Mucosa of descending colon (tissue), 3 donors: ENCODE measurements around the gene ZNF569. TPM values are rescaled to one million over a fixed set of nuclear protein-coding genes. Genes with fewer than 3 reads are reported as not detected.

Experiments
- ATAC-seq: fragments of 200-7000 bp; cut with Tn5 transposase; one replicate; pipeline ENCODE4 v1.9.1; 2020; ENCODE audit warnings: mild to moderate bottlenecking, moderate library complexity
- DNase-seq, 3 donors: peaks; one replicate each; pipeline ENCODE4 v3.0.0-alpha.2; 2020
- H3K36me3 ChIP-seq: fragments of 200-600 bp; one replicate; pipeline ENCODE4 v1.8.0; 2021; ENCODE audit warnings: low read depth, mild to moderate bottlenecking
- H3K4me1 ChIP-seq: fragments of 200-600 bp; one replicate; pipeline ENCODE4 v1.8.0; 2021; ENCODE audit warnings: low read depth, mild to moderate bottlenecking
- H3K4me3 ChIP-seq: fragments of 200-600 bp; one replicate; pipeline ENCODE4 v1.8.0; 2021; ENCODE audit warnings: mild to moderate bottlenecking
- H3K9me3 ChIP-seq: fragments of 200-600 bp; one replicate; pipeline ENCODE4 v1.8.0; 2021; ENCODE audit warnings: mild to moderate bottlenecking
- intact Hi-C, 2 donors: fragments of 100-400 bp; cut with DNase I in 1 of 2; cut with micrococcal nuclease in 1 of 2; formaldehyde crosslinking; loops; one replicate each; pipeline versions ENCODE4 v1.11.0 to v1.11.1; 2022; cut with DNase I, micrococcal nuclease
- total RNA-seq, 3 donors: library from RNA; stranded (reverse); fragmentation: NEBNext Ultra II Directional in 2 of 3; extraction: Animal tissue kit (Norgen Biotek cat#: 25700) in 2 of 3; gene quantifications; one replicate each; pipeline versions ENCODE4 v1.2.1 to v1.2.4, GENCODE V29; 2021 to 2023
- TF ChIP-seq, protein P1 (sequence below): fragments of 200-600 bp; IDR thresholded peaks from one replicate; pipeline ENCODE4 v1.8.0; 2022; ENCODE audit warnings: antibody characterized with exemption, mild to moderate bottlenecking
- donor health status: DM: no; HTN: no; CAD: no; lungs with moderate emphysema.
- donor health status: DM: no; HTN: no; CAD: no.
- donor health status: DM: no; HTN: yes; CAD: no.

The ZNF569 gene
- total RNA-seq, 3 donors from 2014 or later: 1.8 to 6.3 (median 2.1) TPM

DNA sequence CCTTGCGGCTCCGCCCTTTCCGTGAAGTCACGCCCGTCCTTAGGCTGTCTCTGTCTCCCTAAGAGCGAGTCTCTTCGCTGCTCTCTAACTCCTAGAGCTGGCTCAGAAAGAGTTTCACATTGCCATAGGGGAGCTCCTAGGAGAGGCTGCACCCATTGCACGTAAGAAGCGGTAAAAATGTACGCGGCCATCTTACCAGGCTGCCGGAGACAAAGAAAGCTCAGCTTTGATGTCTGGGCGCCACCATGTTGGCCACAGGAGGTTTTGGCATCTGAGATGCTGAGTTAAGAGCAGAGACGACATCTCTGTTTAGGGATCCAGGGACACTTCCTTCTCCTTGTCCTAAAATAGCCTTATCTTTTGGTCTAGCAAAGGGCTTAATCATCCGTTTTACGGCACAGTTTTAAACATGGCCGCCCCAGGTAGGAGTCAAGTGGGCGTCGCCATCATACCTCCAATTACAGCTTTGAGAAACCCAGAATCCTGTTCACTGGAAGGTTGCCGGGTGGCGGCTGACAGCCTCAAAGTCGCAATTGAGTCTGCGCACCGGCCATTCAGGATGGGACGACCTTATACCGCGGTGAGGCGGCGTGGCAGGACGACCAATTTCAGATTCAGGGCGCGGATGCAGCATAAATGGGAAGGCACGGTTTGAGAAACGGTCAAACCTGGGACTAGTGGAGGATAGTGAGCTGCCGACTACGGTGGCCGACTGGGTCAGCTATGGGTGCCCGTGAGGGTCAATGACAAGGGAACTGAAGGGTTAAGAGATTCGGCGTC lies 39.3 kb upstream of the ZNF569 start, which contains the start of gene ZNF793:
Gene ZNF793, plus strand, starts transcription at position 553 of the 780 bp plus-strand sequence. CDS start 16,501 bp downstream, outside the sequence.
- peak; percentile 96 for ATAC-seq
- H3K36me3 ChIP-seq: no peaks in the 10 kb centered on the region
- H3K4me1 ChIP-seq: peaks cover 4% of the 10 kb centered on the region
- DNase-seq: peak; percentile 84 to 87 (median 85)
- H3K4me3 ChIP-seq: peak within 1 kb of the TSS; percentile 47
- TF ChIP-seq, protein P1, sequence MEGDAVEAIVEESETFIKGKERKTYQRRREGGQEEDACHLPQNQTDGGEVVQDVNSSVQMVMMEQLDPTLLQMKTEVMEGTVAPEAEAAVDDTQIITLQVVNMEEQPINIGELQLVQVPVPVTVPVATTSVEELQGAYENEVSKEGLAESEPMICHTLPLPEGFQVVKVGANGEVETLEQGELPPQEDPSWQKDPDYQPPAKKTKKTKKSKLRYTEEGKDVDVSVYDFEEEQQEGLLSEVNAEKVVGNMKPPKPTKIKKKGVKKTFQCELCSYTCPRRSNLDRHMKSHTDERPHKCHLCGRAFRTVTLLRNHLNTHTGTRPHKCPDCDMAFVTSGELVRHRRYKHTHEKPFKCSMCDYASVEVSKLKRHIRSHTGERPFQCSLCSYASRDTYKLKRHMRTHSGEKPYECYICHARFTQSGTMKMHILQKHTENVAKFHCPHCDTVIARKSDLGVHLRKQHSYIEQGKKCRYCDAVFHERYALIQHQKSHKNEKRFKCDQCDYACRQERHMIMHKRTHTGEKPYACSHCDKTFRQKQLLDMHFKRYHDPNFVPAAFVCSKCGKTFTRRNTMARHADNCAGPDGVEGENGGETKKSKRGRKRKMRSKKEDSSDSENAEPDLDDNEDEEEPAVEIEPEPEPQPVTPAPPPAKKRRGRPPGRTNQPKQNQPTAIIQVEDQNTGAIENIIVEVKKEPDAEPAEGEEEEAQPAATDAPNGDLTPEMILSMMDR: no peak
- peaks cover 20% of the 10 kb centered on the region for H3K9me3 ChIP-seq
- intact Hi-C loops: no loop called here

GRCh38 chr19:37505958-37506386 lies 38.7 kb upstream of the ZNF569 start:
- ATAC-seq (peak; percentile 10), DNase-seq (peak in 1 of 3 donors; percentile 25)
- Histone ChIP-seq H3K36me3 (no peaks in the 10 kb centered on the region), H3K4me3 (peak overlapping the region; percentile 47), H3K4me1 (peaks cover 4% of the 10 kb centered on the region), H3K9me3 (peaks cover 26% of the 10 kb centered on the region)
- TF ChIP-seq, protein P1: no peak
- intact Hi-C loops: no loop called here

DNA sequence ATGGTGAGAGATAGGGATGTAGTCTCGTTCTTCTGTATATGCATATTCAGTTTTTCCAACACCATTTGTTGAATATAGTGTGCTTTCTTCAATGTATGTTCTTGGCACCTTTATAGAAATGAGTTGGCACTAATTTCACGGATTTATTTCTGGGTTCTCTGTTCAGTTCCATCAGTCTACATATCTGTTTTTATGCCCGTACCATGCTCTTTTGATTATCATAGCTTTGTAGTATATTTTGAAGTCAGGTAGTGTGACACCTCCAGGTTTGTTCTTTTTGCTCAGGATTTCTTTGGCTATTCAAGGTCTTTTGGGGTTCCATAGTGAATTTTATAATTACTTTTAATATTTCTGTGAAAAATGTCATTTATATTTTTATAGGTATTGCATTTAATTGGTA lies 25.0 kb upstream of the ZNF569 start:
- no peaks in the 10 kb centered on the region for H3K36me3 ChIP-seq
- peaks cover 96% of the 10 kb centered on the region for H3K9me3 ChIP-seq
- intact Hi-C loops: no loop called here
- DNase-seq (no peak), ATAC-seq (no peak)
- TF ChIP-seq, protein P1: no peak
- no peak overlapping the region for H3K4me3 ChIP-seq
- no peaks in the 10 kb centered on the region for H3K4me1 ChIP-seq

GRCh38 chr19:37484406-37485168 lies 17.3 kb upstream of the ZNF569 start:
- ATAC-seq: no peak
- intact Hi-C loops: no loop called here
- no peak overlapping the region for H3K4me3 ChIP-seq
- no peak for DNase-seq
- peaks cover 6% of the 10 kb centered on the region for H3K36me3 ChIP-seq
- TF ChIP-seq, protein P1: no peak
- H3K9me3 ChIP-seq: peaks cover 100% of the 10 kb centered on the region
- no peaks in the 10 kb centered on the region for H3K4me1 ChIP-seq

DNA sequence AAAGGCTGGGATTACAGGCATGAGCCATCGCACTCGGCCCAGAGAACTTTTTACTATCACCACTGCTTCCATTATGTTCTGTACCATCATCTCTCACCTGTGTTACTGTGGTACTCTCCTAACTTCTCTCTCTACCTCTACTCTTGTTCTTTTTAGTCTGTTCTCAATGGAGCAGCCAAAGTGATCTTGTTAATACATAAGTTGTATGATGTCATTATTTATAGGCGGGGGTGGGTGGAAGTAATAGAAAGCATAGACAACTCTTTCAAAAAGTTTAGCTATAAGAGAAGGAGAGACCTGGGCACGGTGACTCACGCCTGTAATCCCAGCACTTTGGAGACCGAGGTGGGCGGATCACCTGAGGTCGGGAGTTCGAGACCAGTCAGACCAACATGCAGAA lies 4.9 kb upstream of the ZNF569 start:
- TF ChIP-seq, protein P1: no peak
- Histone ChIP-seq H3K4me1 (peaks cover 9% of the 10 kb centered on the region), H3K9me3 (peaks cover 48% of the 10 kb centered on the region), H3K4me3 (no peak overlapping the region), H3K36me3 (peaks cover 11% of the 10 kb centered on the region)
- no peak for ATAC-seq
- intact Hi-C loops: no loop called here
- DNase-seq: no peak
